ENCODE data around the gene F2RL3. TPM values are rescaled to one million over a fixed set of nuclear protein-coding genes. Genes with fewer than 3 reads are reported as not detected.

Gene F2RL3
- total and polyA plus RNA-seq, 9 of the 15 experiments (the other 6 are each of a cell fraction or from before 2014, with no cell fraction given) = 1.4 to 27.6 (median 11.9) TPM

- DNase-seq (ENCODE audit: extremely low read depth in 1 of 4, low spot score in 3 of 4) = no peak
- BruUV-seq (replicated peaks) = no TSS peak
Measured at GRCh38 chr19:16928916-16929315, 40.1 kb downstream of the F2RL3 start.

More at GRCh38 chr19:16928916-16929315, 40.1 kb downstream of the F2RL3 start:
- no peaks in the 10 kb centered on the region for H4K20me1 ChIP-seq (replicated peaks; ENCODE audit: control insufficient read depth, insufficient read depth, low read length)
- no peak overlapping the region for H2AFZ ChIP-seq (ENCODE audit: low read depth, low read length)
- no peak for FAIRE-seq
- in situ Hi-C loops (cut with MboI) = no loop called here
- ChIA-PET POLR2A (no interaction called here), CTCF (ENCODE audit: low intra/inter-chr PET ratio) (no interaction called here)
- no peaks in the 10 kb centered on the region for H3K36me3 ChIP-seq (ENCODE audit: control insufficient read depth, insufficient read depth, low read length)
- no peak overlapping the region for H3K4me2 ChIP-seq (ENCODE audit: insufficient read depth, low read length)
- H3K4me3 ChIP-seq = no peak overlapping the region
- ATAC-seq = no peak
- WGBS (ENCODE audit: insufficient coverage, low coverage, missing lambda C conversion rate) = 3% methylated on average over 10 of the region's 10 CpGs
- H3K27ac ChIP-seq (ENCODE audit: extremely low read depth, low read depth, low read length) = no peak overlapping the region
- H3K27me3 ChIP-seq (ENCODE audit: control insufficient read depth in 2 of 2, insufficient read depth in 2 of 2, low read length in 2 of 2) = peaks cover 10 to 33% of the 10 kb centered on the region in 2 experiments; a peak in 4 of 5 replicates
- no peaks in the 10 kb centered on the region for H3K79me2 ChIP-seq (ENCODE audit: control insufficient read depth, insufficient read depth, low read length)
- no peaks in the 10 kb centered on the region for H3K9me1 ChIP-seq (ENCODE audit: control insufficient read depth, insufficient read depth, low read length)
- H3K9ac ChIP-seq (ENCODE audit: insufficient read depth in 1 of 2, low read depth in 2 of 2, low read length in 2 of 2) = no peak overlapping the region
- no peaks in the 10 kb centered on the region for H3K9me3 ChIP-seq (replicated peaks; ENCODE audit: control insufficient read depth, insufficient read depth, low read depth, low read length)
- no peaks in the 10 kb centered on the region for H3K4me1 ChIP-seq (replicated peaks in 1 of 2; ENCODE audit: control insufficient read depth in 2 of 2, insufficient read depth in 2 of 2, low read length in 2 of 2)
- intact Hi-C loops (cut with micrococcal nuclease) = no loop called here
- TF ChIP-seq LCOR (CRISPR knock-in tag; IDR thresholded peaks at IDR 0.05) = no peak
- no peak for TF ChIP-seq CLOCK (CRISPR knock-in tag; IDR thresholded peaks at IDR 0.05; ENCODE audit: borderline replicate concordance)
- TF ChIP-seq ZHX1 (conservative IDR thresholded peaks at IDR 0.05; ENCODE audit: low read length) = no peak
- no peak for TF ChIP-seq PML (IDR thresholded peaks at IDR 0.05; ENCODE audit: low read length)
- TF ChIP-seq NR3C1 (CRISPR knock-in tag; IDR thresholded peaks at IDR 0.05) = no peak
- no peak for TF ChIP-seq POU5F1 (IDR thresholded peaks at IDR 0.05; ENCODE audit: borderline replicate concordance, low read depth, low read length, partially characterized antibody)
